ENCODE results near the gene SNX30.

SNX30 gene

DNA sequence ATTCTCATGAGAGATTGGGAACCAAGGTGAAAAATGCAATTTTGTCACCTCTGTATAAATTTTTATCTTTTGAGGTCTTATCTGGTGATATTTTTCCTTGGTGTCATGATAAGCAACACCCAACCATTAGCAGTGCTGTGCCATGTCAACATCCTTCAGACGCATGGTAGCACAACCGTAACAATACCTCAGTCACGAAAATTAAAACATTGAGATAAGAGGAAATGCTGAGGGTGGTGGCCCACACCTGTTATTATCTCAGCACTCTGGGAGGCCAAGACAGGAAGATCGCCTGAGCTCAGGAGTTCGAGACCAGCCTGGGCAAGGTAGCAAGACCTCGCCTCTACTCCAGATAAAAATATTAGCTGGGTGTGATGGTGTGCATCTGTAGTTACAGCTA is 107.4 kb downstream of the SNX30 start:
- DNase-seq (ENCODE audit: extremely low spot score) = no peak
- TF ChIP-seq NFRKB (IDR thresholded peaks at IDR 0.05) (no peak), LEF1 (IDR thresholded peaks at IDR 0.05; ENCODE audit: borderline replicate concordance) (no peak), SP1 (IDR thresholded peaks at IDR 0.05) (no peak), TARDBP (IDR thresholded peaks at IDR 0.05) (no peak), SUZ12 (IDR thresholded peaks at IDR 0.05) (no peak), L3MBTL2 (conservative IDR thresholded peaks at IDR 0.05) (no peak), ZNF384 (IDR thresholded peaks at IDR 0.05) (no peak), FOXK2 (IDR thresholded peaks at IDR 0.05) (no peak)
- TF ChIP-seq, protein P1, sequence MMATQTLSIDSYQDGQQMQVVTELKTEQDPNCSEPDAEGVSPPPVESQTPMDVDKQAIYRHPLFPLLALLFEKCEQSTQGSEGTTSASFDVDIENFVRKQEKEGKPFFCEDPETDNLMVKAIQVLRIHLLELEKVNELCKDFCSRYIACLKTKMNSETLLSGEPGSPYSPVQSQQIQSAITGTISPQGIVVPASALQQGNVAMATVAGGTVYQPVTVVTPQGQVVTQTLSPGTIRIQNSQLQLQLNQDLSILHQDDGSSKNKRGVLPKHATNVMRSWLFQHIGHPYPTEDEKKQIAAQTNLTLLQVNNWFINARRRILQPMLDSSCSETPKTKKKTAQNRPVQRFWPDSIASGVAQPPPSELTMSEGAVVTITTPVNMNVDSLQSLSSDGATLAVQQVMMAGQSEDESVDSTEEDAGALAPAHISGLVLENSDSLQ (IDR thresholded peaks at IDR 0.05) = no peak
- POLR2A ChIA-PET = no interaction called here
- CTCF ChIA-PET = no interaction called here

DNA sequence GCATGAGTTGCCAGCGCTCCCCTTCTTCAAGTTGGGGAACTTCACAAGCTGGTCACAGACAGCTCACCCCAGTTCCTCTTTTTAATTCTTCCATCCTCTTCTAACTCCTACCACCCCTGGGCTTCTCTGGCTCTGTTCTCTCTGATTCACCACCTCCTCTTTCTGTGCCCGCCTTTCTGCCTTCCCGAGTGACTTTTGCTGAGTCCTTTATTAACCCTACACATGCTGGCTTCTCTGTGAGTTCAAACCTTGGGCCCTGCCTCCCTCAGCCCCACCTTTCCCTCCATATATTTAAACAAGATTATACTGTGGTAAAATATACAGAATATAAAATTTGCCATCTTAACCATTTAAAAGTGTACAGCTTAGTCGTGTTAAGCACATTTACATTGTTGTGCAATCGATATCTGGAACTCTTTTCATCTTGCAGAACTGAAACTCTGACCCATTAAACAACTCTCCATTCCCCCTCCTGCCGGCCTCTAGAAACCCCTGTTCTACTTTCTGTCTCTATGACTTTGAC is 108.1 kb downstream of the SNX30 start:
- POLR2A ChIA-PET = no interaction called here
- CTCF ChIA-PET = no interaction called here
- no peak for DNase-seq (ENCODE audit: extremely low spot score)
- no peak for TF ChIP-seq ELF4 (IDR thresholded peaks at IDR 0.05)
- TF ChIP-seq NFRKB (IDR thresholded peaks at IDR 0.05) = no peak

DNA sequence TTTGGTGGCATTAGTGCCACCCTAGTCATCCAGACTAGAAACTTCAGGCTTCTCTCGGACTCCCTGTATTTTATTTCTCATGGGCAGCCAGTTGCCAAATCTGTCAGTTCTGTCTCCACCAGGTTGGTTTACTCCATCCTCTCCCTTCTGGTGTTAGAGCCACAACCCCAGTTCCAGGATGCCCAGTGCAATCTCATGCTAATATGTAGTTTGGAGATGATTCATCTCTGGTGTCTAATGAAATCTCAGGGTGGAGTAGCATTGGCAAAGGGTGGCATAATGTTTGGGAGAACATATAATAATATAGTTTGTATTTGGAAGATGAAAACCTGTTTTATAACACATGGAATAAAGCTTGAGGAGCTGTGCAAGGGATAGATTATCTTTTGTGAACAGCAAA is 109.9 kb downstream of the SNX30 start:
- ChIA-PET CTCF (interaction anchor here (1.0 kb wide), 1 partner anchor 15 kb away, joined by 3 read pairs; no protein-coding TSS in a partner anchor), POLR2A (no interaction called here)

DNA sequence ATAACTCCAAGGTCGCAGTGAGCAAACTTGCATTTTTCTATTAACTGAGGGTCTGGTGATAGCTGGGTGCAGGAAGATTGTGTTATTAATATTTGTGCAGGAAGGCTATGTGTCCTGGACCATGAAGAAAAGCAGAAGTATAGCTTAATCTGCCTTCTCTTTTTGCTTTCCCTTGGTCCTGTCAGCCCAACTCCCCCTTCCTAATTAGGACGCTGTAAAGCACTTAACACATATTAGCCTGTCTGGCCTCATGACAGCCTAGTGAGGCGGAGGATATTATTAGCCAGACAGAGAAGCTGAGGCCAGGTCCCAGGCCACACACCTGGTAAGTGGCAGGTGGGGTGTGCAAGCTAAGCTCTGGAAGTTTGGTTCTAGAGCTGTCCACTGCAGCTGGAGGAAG is 110.6 kb downstream of the SNX30 start:
- no peak for DNase-seq (ENCODE audit: extremely low spot score)
- CTCF ChIA-PET = interaction anchor here (1.0 kb wide), 1 partner anchor 16 kb away, joined by 3 read pairs; no protein-coding TSS in a partner anchor
- TF ChIP-seq SP1 (IDR thresholded peaks at IDR 0.05) (no peak), L3MBTL2 (conservative IDR thresholded peaks at IDR 0.05) (no peak), FOXK2 (IDR thresholded peaks at IDR 0.05) (no peak), ZNF384 (IDR thresholded peaks at IDR 0.05) (no peak), LEF1 (IDR thresholded peaks at IDR 0.05; ENCODE audit: borderline replicate concordance) (no peak)
- POLR2A ChIA-PET = no interaction called here

More for the DNA sequence above, 109.9 kb downstream of the SNX30 start:
- TF ChIP-seq BHLHE40 (IDR thresholded peaks at IDR 0.05; ENCODE audit: borderline replicate concordance) (no peak), FOXK2 (IDR thresholded peaks at IDR 0.05) (no peak), TARDBP (IDR thresholded peaks at IDR 0.05) (no peak), SUZ12 (IDR thresholded peaks at IDR 0.05) (no peak), L3MBTL2 (conservative IDR thresholded peaks at IDR 0.05) (no peak), FOXA1 (IDR thresholded peaks at IDR 0.05) (no peak), NFRKB (IDR thresholded peaks at IDR 0.05) (no peak), ARNT (IDR thresholded peaks at IDR 0.05) (no peak), SP1 (IDR thresholded peaks at IDR 0.05) (no peak), ELF4 (IDR thresholded peaks at IDR 0.05) (no peak), HDGF (IDR thresholded peaks at IDR 0.05; ENCODE audit: borderline replicate concordance) (no peak), ZNF384 (IDR thresholded peaks at IDR 0.05) (no peak)
- TF ChIP-seq, protein P1 (IDR thresholded peaks at IDR 0.05) = no peak
- DNase-seq (ENCODE audit: extremely low spot score) = no peak

DNA sequence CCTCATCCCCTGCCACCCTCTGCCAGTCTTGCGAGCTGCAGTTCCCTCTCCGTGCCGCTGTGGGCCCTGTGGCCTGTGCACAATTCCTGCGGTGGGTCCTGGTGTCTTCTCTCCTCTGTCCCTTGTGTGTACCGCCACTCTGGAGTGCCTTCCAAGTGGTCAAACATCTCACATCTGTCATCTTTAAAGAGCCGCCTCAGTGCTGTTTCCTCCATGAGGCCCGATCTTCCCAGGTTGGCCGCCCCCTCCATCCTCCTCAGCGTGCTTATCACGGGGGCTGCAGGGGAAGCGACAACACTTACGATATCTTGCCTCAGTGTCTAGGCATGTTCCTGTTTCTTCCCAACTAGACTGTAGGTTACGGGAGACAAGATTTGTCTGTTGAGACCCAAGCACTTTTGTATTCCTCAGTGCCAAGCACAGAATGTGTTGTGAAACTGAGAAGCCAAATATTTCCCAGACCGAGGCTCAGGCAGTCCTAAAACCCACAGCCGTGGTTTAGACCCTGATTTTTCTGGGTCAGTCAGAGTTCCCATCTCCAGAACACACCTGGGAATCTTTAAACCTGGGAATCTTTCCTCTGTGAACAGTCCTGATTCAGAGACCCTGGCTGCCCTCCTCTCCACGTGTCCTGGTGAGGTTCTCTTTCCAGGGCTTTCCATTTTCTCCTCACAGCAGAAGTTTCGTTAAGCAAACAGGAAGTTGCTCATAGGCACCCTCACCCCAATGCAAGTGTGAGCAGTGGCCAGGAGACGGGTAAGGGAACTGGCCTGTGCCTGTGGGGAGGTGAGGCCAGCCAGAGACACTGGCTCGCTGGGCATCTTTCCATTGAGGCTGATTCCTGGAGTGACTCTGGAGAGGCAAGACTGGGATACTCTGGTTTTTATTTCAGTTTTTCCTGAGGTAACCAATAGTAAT is 111.3 kb downstream of the SNX30 start:
- CTCF ChIA-PET = no interaction called here
- TF ChIP-seq SP1 (IDR thresholded peaks at IDR 0.05) = no peak
- TF ChIP-seq NFRKB (IDR thresholded peaks at IDR 0.05) = no peak
- POLR2A ChIA-PET = no interaction called here
- no peak for DNase-seq (ENCODE audit: extremely low spot score)

DNA sequence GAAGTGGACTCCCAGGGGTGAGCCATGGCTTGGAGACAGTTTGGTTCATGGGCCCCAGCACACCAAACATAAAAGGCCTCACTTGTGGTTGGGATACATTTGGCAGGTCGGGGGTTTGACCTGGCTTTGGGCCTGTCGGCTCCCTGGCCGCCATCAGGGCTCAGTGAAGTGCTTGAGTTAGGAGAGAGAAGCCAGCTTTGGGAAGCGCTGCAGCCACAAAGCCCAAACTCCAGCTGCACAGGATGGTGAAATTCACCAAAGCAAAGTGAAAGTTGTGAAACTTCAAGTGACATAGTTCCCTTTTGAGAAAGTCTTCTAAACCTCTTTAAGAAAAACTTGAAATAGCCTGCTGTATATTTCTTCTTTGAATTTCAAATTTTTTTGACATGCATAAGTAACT is 112.7 kb downstream of the SNX30 start:
- CTCF ChIA-PET = interaction anchor here (0.7 kb wide), 1 partner anchor 13 kb away, joined by 3 read pairs; no protein-coding TSS in a partner anchor
- TF ChIP-seq FOXK2 (IDR thresholded peaks at IDR 0.05) (no peak), NFRKB (IDR thresholded peaks at IDR 0.05) (no peak), HDGF (IDR thresholded peaks at IDR 0.05; ENCODE audit: borderline replicate concordance) (no peak), BHLHE40 (IDR thresholded peaks at IDR 0.05; ENCODE audit: borderline replicate concordance) (no peak), FOXM1 (IDR thresholded peaks at IDR 0.05; ENCODE audit: borderline replicate concordance) (no peak), FOXA1 (IDR thresholded peaks at IDR 0.05) (no peak), SUZ12 (IDR thresholded peaks at IDR 0.05) (no peak)
- TF ChIP-seq, protein P1 (IDR thresholded peaks at IDR 0.05) = no peak
- POLR2A ChIA-PET = no interaction called here
- no peak for DNase-seq (ENCODE audit: extremely low spot score)

DNA sequence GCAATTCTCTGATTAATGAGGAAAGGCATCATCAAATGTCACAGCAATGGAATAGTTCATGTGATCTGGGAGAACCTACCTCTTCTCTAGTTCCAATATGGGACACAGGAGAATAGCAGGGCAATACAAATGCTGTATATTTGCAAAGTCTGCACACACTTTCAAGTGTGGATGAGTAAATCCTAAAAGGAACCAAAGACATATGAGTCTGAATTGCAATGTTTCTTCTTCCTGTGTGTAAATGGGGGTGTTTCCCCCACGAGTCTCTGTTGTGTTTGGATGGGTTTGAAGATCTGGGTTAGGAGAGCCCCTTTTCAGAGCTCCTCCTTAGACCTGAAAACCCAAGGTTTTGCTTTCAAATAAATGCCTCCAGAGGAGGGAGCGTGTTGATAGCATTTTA is 113.2 kb downstream of the SNX30 start:
- POLR2A ChIA-PET = no interaction called here
- CTCF ChIA-PET = no interaction called here
- TF ChIP-seq FOXM1 (IDR thresholded peaks at IDR 0.05; ENCODE audit: borderline replicate concordance) (no peak), L3MBTL2 (conservative IDR thresholded peaks at IDR 0.05) (no peak), NFRKB (IDR thresholded peaks at IDR 0.05) (no peak), TARDBP (IDR thresholded peaks at IDR 0.05) (no peak), SUZ12 (IDR thresholded peaks at IDR 0.05) (no peak), ELF4 (IDR thresholded peaks at IDR 0.05) (no peak)

More for the DNA sequence above, 113.2 kb downstream of the SNX30 start:
- DNase-seq (ENCODE audit: extremely low spot score) = no peak

Data from HEK293T (cell line).